Bronchial epithelial cell (primary cell): ENCODE results near the gene PEX26. TPM values are rescaled to one million over a fixed set of nuclear protein-coding genes. Genes with fewer than 3 reads are reported as not detected.

Experiments used
- DNase-seq: peaks from one replicate; pipeline ENCODE4 v3.0.0-alpha.2; 2010; ENCODE audit warnings: low read depth
- FAIRE-seq: peaks from 2 replicates; lab custom pipeline; 2011; peaks lifted over from hg19 to GRCh38; lab: Jason Lieb, UNC
- H3K27me3 ChIP-seq: 2 replicates; pipeline ENCODE4 v1.5.1; 2011; ENCODE audit warnings: low read length; ENCODE audit not compliant: control insufficient read depth, insufficient read depth
- H3K36me3 ChIP-seq: 2 replicates; pipeline ENCODE4 v1.5.1; 2011; ENCODE audit warnings: low read length; ENCODE audit not compliant: control insufficient read depth, insufficient read depth
- H3K4me3 ChIP-seq: 2 replicates; pipeline ENCODE4 v1.5.1; 2011; ENCODE audit warnings: mild to moderate bottlenecking, low read depth, low read length, control low read depth
- CTCF ChIP-seq: IDR thresholded peaks from 2 replicates; pipeline ENCODE4 v1.5.1; 2011; ENCODE audit warnings: mild to moderate bottlenecking, moderate library complexity, low read length, control low read depth, inconsistent platforms; ENCODE audit not compliant: insufficient read depth, severe bottlenecking
- total RNA-seq: library from RNA; depleted of rRNA; stranded (reverse); fragments of >200 nt; gene quantifications from 2 replicates; pipeline ENCODE4 v1.2.1, GENCODE V29; 2014

PEX26 gene
- total RNA-seq, 1 donor from 2014 or later, result 11.8 TPM

- FAIRE-seq (no peak), DNase-seq (no peak)
- no peak for TF ChIP-seq CTCF
- Histone ChIP-seq H3K27me3 (no peaks in the 10 kb centered on the region), H3K36me3 (peaks cover 16% of the 10 kb centered on the region), H3K4me3 (no peak overlapping the region)
Measured at GRCh38 chr22:18079706-18080233, 2.0 kb downstream of the PEX26 start.

GRCh38 chr22:18081416-18081815, 3.6 kb downstream of the PEX26 start:
- H3K27me3 ChIP-seq, result no peaks in the 10 kb centered on the region
- no peak for DNase-seq
- TF ChIP-seq CTCF, result no peak
- no peak for FAIRE-seq
- peaks cover 19% of the 10 kb centered on the region for H3K36me3 ChIP-seq
- H3K4me3 ChIP-seq, result no peak overlapping the region

- DNase-seq, result no peak
- H3K36me3 ChIP-seq, result peaks cover 22% of the 10 kb centered on the region
Measured at GRCh38 chr22:18082467-18082866, 4.7 kb downstream of the PEX26 start.

GRCh38 chr22:18083406-18083805, 5.6 kb downstream of the PEX26 start:
- TF ChIP-seq CTCF, result no peak
- DNase-seq, result no peak
- H3K27me3 ChIP-seq, result no peaks in the 10 kb centered on the region
- no peak overlapping the region for H3K4me3 ChIP-seq
- no peak for FAIRE-seq
- H3K36me3 ChIP-seq, result peaks cover 26% of the 10 kb centered on the region

More at GRCh38 chr22:18082467-18082866, 4.7 kb downstream of the PEX26 start:
- Histone ChIP-seq H3K27me3 (no peaks in the 10 kb centered on the region), H3K4me3 (no peak overlapping the region)
- no peak for FAIRE-seq
- TF ChIP-seq CTCF, result no peak

GRCh38 chr22:18085188-18085587, 7.4 kb downstream of the PEX26 start:
- H3K36me3 ChIP-seq, result peaks cover 21% of the 10 kb centered on the region
- DNase-seq, result no peak
- no peak for TF ChIP-seq CTCF

GRCh38 chr22:18087350-18087855, 9.6 kb downstream of the PEX26 start:
- DNase-seq (no peak), FAIRE-seq (no peak)
- H3K4me3 ChIP-seq, result no peak overlapping the region
- TF ChIP-seq CTCF, result no peak
- peaks cover 19% of the 10 kb centered on the region for H3K36me3 ChIP-seq
- H3K27me3 ChIP-seq, result no peaks in the 10 kb centered on the region

More at GRCh38 chr22:18085188-18085587, 7.4 kb downstream of the PEX26 start:
- Histone ChIP-seq H3K27me3 (no peaks in the 10 kb centered on the region), H3K4me3 (no peak overlapping the region)
- no peak for FAIRE-seq
